CD14-positive monocyte (primary cell): ENCODE results near the gene CCDC107. TPM values are rescaled to one million over a fixed set of nuclear protein-coding genes. Genes with fewer than 3 reads are reported as not detected.

Source experiments
- DNase-seq, 3 donors: peaks; one replicate each; pipeline ENCODE4 v3.0.0-alpha.2; 2011 to 2022
- H2AFZ ChIP-seq: 2 replicates; pipeline ENCODE4 v1.6.0; 2012; ENCODE audit warnings: mild to moderate bottlenecking, low read depth, low read length, inconsistent platforms; ENCODE audit not compliant: insufficient read depth, poor library complexity, severe bottlenecking
- H3K27ac ChIP-seq, 2 donors: 1 replicate in 1 of 2; 2 replicates in 1 of 2; pipeline ENCODE4 v1.5.1; 2012 to 2013; ENCODE audit warnings: low read length in 2 of 2, control low read depth in 1 of 2, inconsistent platforms in 1 of 2, low read depth in 1 of 2, mild to moderate bottlenecking in 1 of 2
- H3K27me3 ChIP-seq, 2 donors: one replicate each; pipeline versions ENCODE4 v1.6.0 to v1.6.1; 2011 to 2013; ENCODE audit warnings: low read length in 2 of 2; ENCODE audit not compliant: control insufficient read depth in 2 of 2, insufficient read depth in 2 of 2
- H3K36me3 ChIP-seq, 2 donors: replicated peaks in 1 of 2; 1 replicate in 1 of 2; 2 replicates in 1 of 2; pipeline versions ENCODE4 v1.5.1 to v1.6.1; 2012 to 2013; ENCODE audit warnings: low read length in 2 of 2, control low read depth in 1 of 2, inconsistent platforms in 1 of 2, mild to moderate bottlenecking in 1 of 2; ENCODE audit not compliant: insufficient read depth in 2 of 2, control insufficient read depth in 1 of 2
- H3K4me1 ChIP-seq, 2 donors: 1 replicate in 1 of 2; 2 replicates in 1 of 2; pipeline versions ENCODE4 v1.5.1 to v1.6.1; 2012 to 2013; ENCODE audit warnings: low read length in 2 of 2, control low read depth in 1 of 2, inconsistent platforms in 1 of 2, mild to moderate bottlenecking in 1 of 2, moderate library complexity in 1 of 2; ENCODE audit not compliant: insufficient read depth in 2 of 2, control insufficient read depth in 1 of 2
- H3K4me2 ChIP-seq: replicated peaks from 2 replicates; pipeline ENCODE3; 2012; ENCODE audit warnings: low read length, moderate library complexity, mild to moderate bottlenecking; ENCODE audit not compliant: poor library complexity, severe bottlenecking; ENCODE audit errors: extremely low read depth
- H3K4me3 ChIP-seq, 3 experiments: fragments of 200-600 bp in 1 of 3; sonication (generic) in 1 of 3; replicated peaks in 1 of 3; 1 replicate in 2 of 3; 2 replicates in 1 of 3; pipeline ENCODE4 v1.5.1; 2011 to 2013; ENCODE audit warnings: low read length in 3 of 3, mild to moderate bottlenecking in 3 of 3, control low read depth in 2 of 3, low read depth in 2 of 3, inconsistent platforms in 1 of 3, moderate library complexity in 1 of 3
- H3K79me2 ChIP-seq: 2 replicates; pipeline ENCODE4 v1.6.0; 2012; ENCODE audit warnings: mild to moderate bottlenecking, control low read depth, inconsistent platforms, low read length, moderate library complexity; ENCODE audit not compliant: insufficient read depth
- H3K9ac ChIP-seq: 2 replicates; pipeline ENCODE4 v1.6.0; 2017; ENCODE audit warnings: low read length, mild to moderate bottlenecking; ENCODE audit not compliant: insufficient read depth, poor library complexity, severe bottlenecking
- H3K9me3 ChIP-seq, 2 donors: replicated peaks in 1 of 2; 1 replicate in 1 of 2; 2 replicates in 1 of 2; pipeline versions ENCODE4 v1.5.1 to v1.6.1; 2012 to 2013; ENCODE audit warnings: low read length in 2 of 2, control low read depth in 1 of 2; ENCODE audit not compliant: control insufficient read depth in 1 of 2, insufficient read depth in 1 of 2
- H4K20me1 ChIP-seq: 2 replicates; pipeline ENCODE4 v1.6.0; 2012; ENCODE audit warnings: mild to moderate bottlenecking, low read length, control low read depth, moderate library complexity; ENCODE audit not compliant: insufficient read depth
- H3K27ac Mint-ChIP-seq, 7 donors: one replicate each; pipeline ENCODE4 v1.8.0; 2020; ENCODE audit warnings: mild to moderate bottlenecking in 7 of 7, mixed read lengths in 7 of 7, moderate library complexity in 6 of 7, inconsistent platforms in 2 of 7
- H3K27me3 Mint-ChIP-seq, 3 donors: one replicate each; pipeline ENCODE4 v1.8.0; 2021 to 2022; ENCODE audit warnings: low read depth in 3 of 3, mild to moderate bottlenecking in 3 of 3, mixed read lengths in 3 of 3, moderate library complexity in 3 of 3, inconsistent platforms in 1 of 3
- H3K36me3 Mint-ChIP-seq, 2 donors: one replicate each; pipeline ENCODE4 v1.8.0; 2020; ENCODE audit warnings: mixed read lengths in 2 of 2, inconsistent platforms in 1 of 2, mild to moderate bottlenecking in 1 of 2
- H3K4me1 Mint-ChIP-seq: one replicate; pipeline ENCODE4 v1.8.0; 2020; ENCODE audit warnings: mild to moderate bottlenecking, mixed read lengths
- H3K4me3 Mint-ChIP-seq, 2 donors: one replicate each; pipeline ENCODE4 v1.8.0; 2020; ENCODE audit warnings: mild to moderate bottlenecking in 2 of 2, mixed read lengths in 2 of 2, moderate library complexity in 1 of 2
- H3K9me3 Mint-ChIP-seq, 7 donors: one replicate each; pipeline ENCODE4 v1.8.0; 2020 to 2022; ENCODE audit warnings: mixed read lengths in 7 of 7, mild to moderate bottlenecking in 6 of 7, moderate library complexity in 6 of 7, inconsistent platforms in 2 of 7
- WGBS: methylation state at CpG from one replicate; pipeline ENCODE4 v1.1.5; 2013; ENCODE audit warnings: missing lambda C conversion rate; ENCODE audit not compliant: insufficient coverage; 5-methylcytosine and 5-hydroxymethylcytosine counted together
- intact Hi-C, 2 donors: fragments of 100-400 bp; cut with micrococcal nuclease; formaldehyde crosslinking; loops; one replicate each; pipeline versions ENCODE4 v1.15.0 to v1.15.1; 2023
- polyA plus RNA-seq, 3 donors: library from polyadenylated mRNA; depleted of rRNA in 1 of 3; unstranded in 2 of 3; stranded (reverse) in 1 of 3; fragments of 300-500 nt in 2 of 3; fragments of >200 nt in 1 of 3; fragmentation: Illumina TruSeq in 2 of 3; gene quantifications; 1 replicate in 2 of 3; 2 replicates in 1 of 3; pipeline ENCODE4 v1.2.3, GENCODE V29; 2012 to 2021
- TF ChIP-seq, protein P1 (sequence below): fragments of 200-600 bp; IDR thresholded peaks from one replicate; pipeline ENCODE4 v1.8.0; 2022; ENCODE audit warnings: antibody characterized with exemption, mild to moderate bottlenecking

The CCDC107 gene
- polyA plus RNA-seq, 3 donors = 17.2 to 32.6 (median 23.2) TPM

DNA sequence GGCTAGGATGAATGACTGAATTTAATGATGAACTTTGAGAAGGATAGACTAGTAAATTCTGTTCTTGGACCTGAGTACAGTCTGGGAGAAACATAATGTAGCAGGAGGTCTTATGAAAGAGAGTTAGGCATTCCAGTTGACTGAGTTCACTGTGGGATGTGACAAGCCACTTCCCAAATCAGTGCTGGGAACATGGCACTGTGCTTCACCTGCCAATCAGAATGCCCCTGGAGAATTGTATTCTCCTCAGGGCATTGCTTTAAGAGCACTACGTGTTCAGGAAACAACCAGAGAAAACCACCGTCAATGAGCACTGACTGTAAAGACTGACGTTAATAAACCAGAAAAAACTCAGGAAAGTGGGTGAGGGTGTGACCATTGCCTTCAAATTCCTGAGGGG lies 1.2 kb downstream of the CCDC107 start:
- Histone ChIP-seq H3K9ac (no peak overlapping the region), H3K4me3 (peak overlapping the region in 1 of 3 experiments; percentile 83), H2AFZ (no peak overlapping the region), H3K36me3 (peaks cover 10 to 14% of the 10 kb centered on the region in 2 donors), H3K27ac (no peak overlapping the region), H3K4me1 (peaks cover 37 to 53% of the 10 kb centered on the region in 2 donors), H3K27me3 (no peaks in the 10 kb centered on the region), H3K9me3 (no peaks in the 10 kb centered on the region), H4K20me1 (no peaks in the 10 kb centered on the region), H3K79me2 (peaks cover 31% of the 10 kb centered on the region), H3K4me2 (peak overlapping the region; percentile 92)
- peaks cover 0 to 8% (median 5%) of the 10 kb centered on the region in 3 donors for H3K27me3 Mint-ChIP-seq
- DNase-seq = no peak
- H3K4me1 Mint-ChIP-seq = peaks cover 57% of the 10 kb centered on the region
- peak overlapping the region in 1 of 7 donors; percentile 84 for H3K27ac Mint-ChIP-seq
- intact Hi-C loops = loop anchor here (5.0 kb wide), 5 partner anchors 38 to 547 kb away; partner anchors contain the start of genes CREB3 (in 1 of the 2), TESK1 (in 1 of the 2) and TLN1 (in 1 of the 2)
- TF ChIP-seq, protein P1, sequence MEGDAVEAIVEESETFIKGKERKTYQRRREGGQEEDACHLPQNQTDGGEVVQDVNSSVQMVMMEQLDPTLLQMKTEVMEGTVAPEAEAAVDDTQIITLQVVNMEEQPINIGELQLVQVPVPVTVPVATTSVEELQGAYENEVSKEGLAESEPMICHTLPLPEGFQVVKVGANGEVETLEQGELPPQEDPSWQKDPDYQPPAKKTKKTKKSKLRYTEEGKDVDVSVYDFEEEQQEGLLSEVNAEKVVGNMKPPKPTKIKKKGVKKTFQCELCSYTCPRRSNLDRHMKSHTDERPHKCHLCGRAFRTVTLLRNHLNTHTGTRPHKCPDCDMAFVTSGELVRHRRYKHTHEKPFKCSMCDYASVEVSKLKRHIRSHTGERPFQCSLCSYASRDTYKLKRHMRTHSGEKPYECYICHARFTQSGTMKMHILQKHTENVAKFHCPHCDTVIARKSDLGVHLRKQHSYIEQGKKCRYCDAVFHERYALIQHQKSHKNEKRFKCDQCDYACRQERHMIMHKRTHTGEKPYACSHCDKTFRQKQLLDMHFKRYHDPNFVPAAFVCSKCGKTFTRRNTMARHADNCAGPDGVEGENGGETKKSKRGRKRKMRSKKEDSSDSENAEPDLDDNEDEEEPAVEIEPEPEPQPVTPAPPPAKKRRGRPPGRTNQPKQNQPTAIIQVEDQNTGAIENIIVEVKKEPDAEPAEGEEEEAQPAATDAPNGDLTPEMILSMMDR = no peak
- H3K4me3 Mint-ChIP-seq = peak overlapping the region; percentile 87 to 89
- no peaks in the 10 kb centered on the region for H3K9me3 Mint-ChIP-seq
- peaks cover 19 to 27% of the 10 kb centered on the region in 2 donors for H3K36me3 Mint-ChIP-seq
- 65% methylated on average over 3 of the region's 3 CpGs for WGBS

DNA sequence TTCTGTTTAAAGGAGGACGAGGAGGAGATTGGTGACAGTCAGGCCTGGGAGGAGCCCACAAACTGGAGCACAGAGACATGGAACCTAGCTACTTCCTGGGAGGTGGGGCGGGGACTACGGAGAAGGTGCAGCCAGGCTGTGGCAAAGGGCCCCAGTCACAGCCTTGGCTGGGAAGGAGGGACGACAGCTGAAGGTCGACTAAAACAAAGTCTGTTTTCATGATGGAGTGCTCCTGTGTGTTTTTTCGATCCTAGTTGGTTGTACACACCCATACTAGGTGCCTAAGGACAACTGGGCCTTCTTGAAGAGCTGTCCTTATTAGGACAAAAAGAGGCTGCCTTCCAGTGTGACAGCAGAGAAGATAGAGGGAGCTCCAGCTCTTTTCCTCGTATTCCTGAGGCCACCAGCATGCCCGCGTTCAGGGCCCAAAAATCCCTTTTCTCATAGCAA lies 2.9 kb downstream of the CCDC107 start:
- intact Hi-C loops = no loop called here
- Histone ChIP-seq H3K79me2 (peaks cover 38% of the 10 kb centered on the region), H3K4me1 (peaks cover 49 to 67% of the 10 kb centered on the region in 2 donors), H3K4me2 (no peak overlapping the region), H3K27me3 (no peaks in the 10 kb centered on the region), H3K9me3 (no peaks in the 10 kb centered on the region), H3K9ac (no peak overlapping the region), H3K36me3 (peaks cover 10 to 14% of the 10 kb centered on the region in 2 donors), H4K20me1 (no peaks in the 10 kb centered on the region), H3K4me3 (no peak overlapping the region), H3K27ac (no peak overlapping the region), H2AFZ (no peak overlapping the region)
- no peak for DNase-seq
- TF ChIP-seq, protein P1 = no peak
- 100% methylated on average over 6 of the region's 9 CpGs for WGBS
- Mint-ChIP-seq H3K36me3 (peaks cover 19 to 27% of the 10 kb centered on the region in 2 donors), H3K27me3 (peaks cover 0 to 8% (median 5%) of the 10 kb centered on the region in 3 donors), H3K9me3 (no peaks in the 10 kb centered on the region), H3K4me1 (peaks cover 67% of the 10 kb centered on the region), H3K4me3 (no peak overlapping the region), H3K27ac (peak overlapping the region in 1 of 7 donors; percentile 36)
